ENCODE results near the gene RPL29. TPM values are rescaled to one million over a fixed set of nuclear protein-coding genes. Genes with fewer than 3 reads are reported as not detected.
"Not testable (repeated sequence)": the region's sequence is repeated elsewhere in the genome, so short reads cannot be mapped to it uniquely, and the experiment has no call there.

The RPL29 gene
- polyA plus RNA-seq, 1 donor = 3,323 TPM

GRCh38 chr3:52006017-52006819 lies 10.5 kb upstream of the RPL29 start:
- DNase-seq (ENCODE audit: low read depth) = no peak

- no peak for DNase-seq (ENCODE audit: low read depth)
Observed at GRCh38 chr3:52005571-52005986, 9.9 kb upstream of the RPL29 start.

DNA sequence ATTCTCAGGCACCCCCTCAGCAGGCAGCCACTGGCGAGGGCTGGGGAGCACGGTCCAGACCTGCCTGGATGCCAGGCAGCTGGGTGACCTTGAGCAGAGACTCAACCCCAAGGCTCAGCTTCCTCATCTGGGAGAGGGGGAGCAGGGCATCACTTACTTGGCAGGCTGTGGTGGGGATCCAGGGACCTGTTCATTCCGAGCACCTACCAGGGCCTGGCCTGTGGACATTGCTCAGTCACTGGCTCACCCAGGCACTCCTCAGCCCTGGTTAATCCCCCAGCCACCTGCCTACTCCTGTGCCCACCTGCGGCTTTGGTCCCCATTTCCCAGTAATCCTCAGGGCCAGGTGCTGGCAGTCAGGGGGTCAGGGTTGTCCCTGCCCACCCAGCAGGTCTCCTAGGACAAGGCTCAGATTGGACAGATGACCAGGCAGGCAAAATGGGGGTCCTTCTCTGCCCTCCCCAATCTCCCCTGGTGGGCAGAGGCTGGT lies 9.3 kb upstream of the RPL29 start:
- no peak for DNase-seq (ENCODE audit: low read depth)

DNA sequence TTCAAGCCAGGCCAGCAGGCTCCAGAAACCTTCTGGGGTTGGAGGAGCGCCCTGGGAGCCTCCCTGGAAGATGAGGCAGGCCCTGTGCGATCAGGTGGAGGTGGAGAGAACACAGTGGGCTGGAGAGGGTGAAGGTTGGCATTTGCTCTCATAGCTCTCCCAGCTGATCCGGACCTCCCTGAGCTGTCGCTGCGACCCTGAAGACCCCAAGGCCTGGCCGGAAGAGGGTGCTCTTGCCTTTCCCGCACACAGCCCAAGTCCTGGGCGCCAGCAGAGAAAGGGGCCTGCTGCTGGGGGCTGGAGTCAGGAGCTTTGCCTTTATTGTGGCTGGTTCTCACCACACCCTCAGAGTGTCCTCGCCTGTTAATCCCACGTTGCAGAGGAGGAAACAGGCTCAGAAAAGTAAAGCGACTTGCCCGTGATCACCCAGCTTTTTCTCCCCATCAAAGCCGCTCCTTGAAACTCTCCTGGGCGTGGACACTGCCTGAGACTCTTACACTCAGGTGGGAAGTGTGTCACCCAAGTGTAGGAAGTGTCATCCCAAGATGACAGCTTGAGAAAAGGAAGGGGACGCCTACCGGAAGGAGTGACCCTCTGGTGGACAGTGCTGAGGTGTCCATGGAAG lies 8.6 kb upstream of the RPL29 start:
- DNase-seq (ENCODE audit: low read depth) = no peak

- DNase-seq (ENCODE audit: low read depth) = no peak
Observed at GRCh38 chr3:52002748-52003147, 7.1 kb upstream of the RPL29 start.

DNA sequence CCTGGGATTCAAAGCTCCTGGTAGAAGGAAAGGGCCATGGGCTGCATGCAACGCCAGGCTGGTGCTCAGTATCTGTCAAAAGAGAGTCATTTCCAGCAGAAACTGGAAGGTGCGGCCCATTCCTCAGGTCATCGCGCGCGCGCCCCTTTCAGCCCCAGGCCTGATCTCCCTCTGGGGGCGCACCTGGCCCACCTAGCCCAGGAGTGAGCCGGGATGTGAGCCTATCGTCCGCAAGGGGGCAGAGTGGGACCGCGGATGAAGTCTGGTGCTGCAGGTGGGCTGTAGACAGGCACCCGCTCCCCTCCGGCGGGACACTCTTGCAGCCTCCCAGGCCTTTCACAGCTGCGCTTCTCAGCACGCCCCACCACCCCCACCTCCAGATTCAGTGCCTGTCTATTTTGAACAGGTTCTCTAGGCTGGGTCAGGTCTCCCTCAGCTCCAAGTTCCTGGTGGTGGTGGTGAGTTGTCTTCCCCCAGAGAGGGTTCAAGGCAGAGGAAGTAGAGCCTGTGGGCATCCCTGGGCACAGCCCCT lies 5.8 kb upstream of the RPL29 start:
- DNase-seq (ENCODE audit: low read depth) = no peak

- DNase-seq (ENCODE audit: low read depth) = no peak
Observed at GRCh38 chr3:51999846-52000245, 4.2 kb upstream of the RPL29 start.

DNA sequence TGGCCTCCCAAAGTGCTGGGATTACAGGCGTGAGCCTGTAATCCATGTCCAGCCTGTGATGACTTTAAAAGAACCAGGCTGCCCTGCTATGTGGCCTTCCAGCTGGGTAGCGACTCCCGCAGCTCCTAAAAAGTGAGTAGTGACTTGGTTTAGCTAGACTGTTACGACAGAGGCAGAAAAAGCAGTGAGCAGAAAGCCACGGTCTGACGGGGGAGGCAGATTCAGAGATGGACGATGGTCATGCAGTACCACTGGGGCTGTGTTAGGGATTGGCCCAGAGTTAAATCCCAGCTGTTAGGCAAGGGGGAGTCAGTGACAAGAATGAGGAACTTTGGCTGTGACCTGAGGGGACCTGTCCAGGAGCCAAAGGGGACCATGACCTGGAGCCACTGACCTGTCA lies 3.1 kb upstream of the RPL29 start:
- no peak for DNase-seq (ENCODE audit: low read depth)

- DNase-seq (ENCODE audit: low read depth) = no peak
Observed at GRCh38 chr3:51997935-51998596, 2.4 kb upstream of the RPL29 start.

DNA sequence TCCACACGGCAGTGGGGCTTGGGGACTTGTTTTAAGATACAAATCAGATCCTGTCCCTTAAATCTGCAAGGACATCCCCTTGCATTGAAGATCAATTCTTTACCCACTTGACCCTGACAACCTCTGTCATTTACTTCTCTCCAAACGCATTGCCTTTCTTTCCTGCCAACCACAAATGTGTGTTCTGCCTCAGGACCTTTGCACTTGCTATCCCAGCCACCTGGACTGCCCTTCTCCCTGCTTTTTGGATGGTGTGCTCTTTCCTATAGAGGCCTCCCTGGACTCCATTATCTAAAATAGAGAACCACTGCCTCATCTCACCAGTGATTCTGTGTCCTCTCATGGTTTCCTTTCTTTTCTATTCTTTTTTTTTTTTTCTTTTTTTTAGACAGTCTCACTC lies 1.5 kb upstream of the RPL29 start:
- no peak for DNase-seq (ENCODE audit: low read depth)

DNA sequence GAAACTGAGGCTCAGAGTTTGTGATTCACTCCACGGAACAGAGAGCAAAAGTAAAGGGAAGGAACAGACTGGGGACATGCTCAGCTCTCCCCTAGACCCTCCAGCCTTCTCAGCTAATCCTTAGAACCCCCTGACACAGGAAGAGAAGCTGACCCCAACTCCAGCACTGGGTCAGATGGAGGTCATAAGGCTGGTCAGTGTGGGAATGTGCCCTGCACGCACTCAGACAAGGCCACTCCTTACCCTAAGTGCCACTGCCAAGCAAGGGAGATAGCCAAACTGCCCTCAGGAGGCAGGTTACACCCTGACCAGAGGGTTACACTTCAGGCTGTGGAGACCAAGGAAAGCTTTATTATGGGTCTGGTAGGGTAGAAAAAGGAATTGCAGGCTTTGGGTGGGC lies 1.2 kb downstream of the RPL29 start:
- no peak for DNase-seq (ENCODE audit: low read depth)

- DNase-seq (ENCODE audit: low read depth) = not testable (repeated sequence)
Observed at GRCh38 chr3:51993657-51994056, 2.0 kb downstream of the RPL29 start.

DNA sequence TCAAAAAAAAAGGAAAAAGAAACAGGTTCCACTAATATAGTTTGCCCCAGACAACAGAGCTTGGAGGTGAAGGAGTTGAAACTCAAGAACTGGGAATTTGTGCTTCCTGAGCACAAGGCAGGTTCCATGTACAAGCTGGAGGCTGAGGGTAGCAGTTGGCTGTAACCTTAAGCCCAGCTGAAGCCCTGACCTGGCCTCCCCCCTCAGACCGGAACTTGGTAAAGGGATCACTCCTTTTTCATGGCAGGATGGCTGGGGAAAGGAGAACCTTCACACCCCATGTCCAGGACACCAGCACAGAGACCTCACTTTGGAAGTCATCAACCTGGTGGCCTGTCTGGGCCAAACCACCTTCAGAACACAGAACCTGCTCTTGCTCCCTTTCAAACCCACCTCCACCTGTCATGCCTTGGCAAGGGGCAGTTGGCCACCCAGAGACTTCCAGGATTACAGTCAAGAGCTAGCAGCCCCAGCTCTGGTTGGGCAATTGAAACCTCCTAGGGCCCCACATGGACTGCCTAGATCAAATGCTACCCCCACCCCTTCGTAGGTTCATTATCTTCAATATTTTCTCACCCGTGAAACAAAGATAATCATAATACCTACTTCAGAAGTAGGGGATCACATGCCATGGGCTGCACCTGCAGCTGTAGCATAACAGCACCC lies 3.5 kb downstream of the RPL29 start:
- DNase-seq (ENCODE audit: low read depth) = no peak

DNA sequence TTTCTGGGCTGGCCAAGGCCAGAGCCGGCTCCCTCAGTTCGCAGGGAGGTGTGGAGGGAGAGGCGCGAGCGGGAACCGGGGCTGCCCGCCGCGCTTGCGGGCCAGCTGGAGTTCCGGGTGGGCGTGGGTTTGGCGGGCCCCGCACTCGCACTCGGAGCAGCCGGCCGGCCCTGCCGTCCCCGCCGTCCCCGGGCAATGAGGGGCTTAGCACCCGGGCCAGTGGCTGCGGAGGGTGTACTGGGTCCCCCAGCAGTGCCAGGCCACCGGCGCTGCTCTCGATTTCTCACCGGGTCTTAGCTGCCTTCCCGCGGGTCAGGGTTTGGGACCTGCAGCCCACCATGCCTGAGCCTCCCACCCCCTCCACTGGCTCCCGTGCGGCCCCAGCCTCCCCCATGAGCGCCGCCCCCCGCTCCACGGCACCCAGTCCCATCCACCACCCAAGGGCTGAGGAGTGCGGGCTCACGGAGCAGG lies 5.2 kb downstream of the RPL29 start:
- not testable (repeated sequence) for DNase-seq (ENCODE audit: low read depth)

DNA sequence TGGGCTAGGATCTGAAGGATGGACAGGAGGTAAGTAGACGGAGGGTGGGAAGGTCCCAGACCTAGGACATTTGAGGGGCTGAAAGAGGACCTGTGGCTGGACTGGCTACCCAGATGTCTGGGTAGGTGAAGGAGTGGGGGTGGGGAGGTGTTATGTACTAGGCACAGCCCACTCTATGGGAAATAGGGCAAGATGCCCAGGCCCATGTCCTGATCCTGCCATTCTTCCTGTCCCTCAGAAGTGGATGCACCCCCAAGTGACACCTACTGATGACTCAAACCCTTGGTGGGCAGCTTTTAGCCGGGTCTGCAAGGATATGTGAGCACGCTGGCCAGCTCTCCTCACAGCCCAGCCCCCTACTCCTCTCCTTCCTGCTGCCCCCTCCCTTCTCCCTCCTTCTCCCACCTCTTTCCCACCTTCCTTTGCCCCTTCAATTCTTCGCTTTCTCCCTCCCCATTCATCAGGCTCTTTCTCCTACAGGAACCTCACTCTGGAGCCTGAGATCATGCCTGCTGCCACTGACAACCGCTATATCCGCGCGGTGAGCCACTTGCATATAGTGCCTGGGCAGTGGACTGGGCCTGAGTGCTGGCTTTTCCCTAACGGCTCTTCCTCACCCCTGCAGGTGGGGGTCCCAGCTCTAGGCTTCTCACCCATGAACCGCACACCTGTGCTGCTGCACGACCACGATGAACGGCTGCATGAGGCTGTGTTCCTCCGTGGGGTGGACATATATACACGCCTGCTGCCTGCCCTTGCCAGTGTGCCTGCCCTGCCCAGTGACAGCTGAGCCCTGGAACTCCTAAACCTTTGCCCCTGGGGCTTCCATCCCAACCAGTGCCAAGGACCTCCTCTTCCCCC lies 7.2 kb downstream of the RPL29 start:
- no peak for DNase-seq (ENCODE audit: low read depth)

DNA sequence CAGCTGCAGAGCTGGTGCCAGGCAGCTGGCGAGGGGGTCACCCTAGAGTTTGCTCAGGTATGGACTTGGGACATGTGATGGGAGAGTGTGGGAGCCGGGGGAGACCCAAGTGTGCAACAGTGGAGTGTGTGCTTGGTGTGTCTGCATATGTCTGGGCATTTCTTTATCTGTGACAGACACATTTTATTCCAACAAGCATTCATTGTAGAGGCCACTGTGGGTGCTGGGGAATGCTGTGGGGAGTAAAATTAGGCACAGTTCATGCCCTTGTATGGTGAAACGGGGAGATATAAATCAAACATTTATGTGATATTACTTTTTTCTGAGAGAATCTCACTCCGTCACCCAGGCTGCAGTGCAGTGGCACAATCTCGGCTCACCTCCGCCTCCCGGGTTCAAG lies 8.1 kb downstream of the RPL29 start:
- DNase-seq (ENCODE audit: low read depth) = no peak

DNA sequence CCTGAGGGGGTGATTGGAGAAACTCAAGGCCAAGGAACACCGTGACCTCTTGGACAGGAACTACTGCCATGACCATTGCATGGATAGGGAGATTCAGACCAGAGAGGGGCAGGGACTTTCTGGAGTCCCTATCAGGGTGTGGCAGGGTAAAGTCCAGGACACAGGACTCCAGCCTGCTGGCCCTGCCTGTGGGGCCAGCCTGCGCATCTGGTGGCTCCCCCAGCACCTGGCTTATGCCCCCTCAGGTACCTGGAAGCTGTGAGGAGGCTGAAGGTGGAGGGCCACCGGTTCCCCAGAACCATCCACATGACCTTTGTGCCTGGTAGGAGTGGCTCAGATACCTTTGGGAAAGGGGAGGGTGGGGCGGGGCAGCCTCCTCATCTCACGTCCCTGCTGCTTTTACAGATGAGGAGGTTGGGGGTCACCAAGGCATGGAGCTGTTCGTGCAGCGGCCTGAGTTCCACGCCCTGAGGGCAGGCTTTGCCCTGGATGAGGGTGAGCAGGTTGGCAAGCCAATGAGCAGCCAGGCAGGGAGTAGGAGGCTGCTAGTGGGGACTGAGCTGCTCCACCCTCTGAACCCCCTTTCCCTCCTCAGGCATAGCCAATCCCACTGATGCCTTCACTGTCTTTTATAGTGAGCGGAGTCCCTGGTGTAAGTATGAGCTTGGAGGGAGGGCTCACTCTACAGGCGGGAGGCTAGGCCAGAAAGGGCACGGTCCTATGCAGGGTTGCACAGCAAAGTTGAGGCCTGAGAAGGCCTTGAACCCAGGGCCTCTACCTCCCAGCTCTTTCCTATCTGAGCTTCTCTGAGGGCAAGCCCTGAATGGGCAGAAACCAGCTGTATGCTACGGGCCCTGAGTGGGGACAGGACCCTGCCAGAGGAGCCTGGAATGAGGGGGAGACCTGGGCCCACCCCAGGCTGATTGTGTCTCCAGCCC lies 9.4 kb downstream of the RPL29 start:
- DNase-seq (ENCODE audit: low read depth) = no peak

DNA sequence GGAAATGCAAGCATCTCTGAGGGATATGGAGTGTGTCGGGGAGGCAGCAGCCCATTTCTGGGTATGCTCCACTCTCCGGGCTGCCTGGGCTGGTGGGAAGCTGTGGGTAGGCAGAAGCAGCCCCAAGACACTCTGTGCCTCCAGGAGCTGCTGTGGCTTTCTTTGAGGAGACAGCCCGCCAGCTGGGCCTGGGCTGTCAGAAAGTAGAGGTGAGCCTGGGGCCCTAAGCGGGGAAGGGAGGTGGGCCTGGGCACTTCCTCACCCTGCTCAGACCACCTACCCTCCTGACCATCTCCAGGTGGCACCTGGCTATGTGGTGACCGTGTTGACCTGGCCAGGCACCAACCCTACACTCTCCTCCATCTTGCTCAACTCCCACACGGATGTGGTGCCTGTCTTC lies 10.6 kb downstream of the RPL29 start:
- DNase-seq (ENCODE audit: low read depth) = no peak

DNA sequence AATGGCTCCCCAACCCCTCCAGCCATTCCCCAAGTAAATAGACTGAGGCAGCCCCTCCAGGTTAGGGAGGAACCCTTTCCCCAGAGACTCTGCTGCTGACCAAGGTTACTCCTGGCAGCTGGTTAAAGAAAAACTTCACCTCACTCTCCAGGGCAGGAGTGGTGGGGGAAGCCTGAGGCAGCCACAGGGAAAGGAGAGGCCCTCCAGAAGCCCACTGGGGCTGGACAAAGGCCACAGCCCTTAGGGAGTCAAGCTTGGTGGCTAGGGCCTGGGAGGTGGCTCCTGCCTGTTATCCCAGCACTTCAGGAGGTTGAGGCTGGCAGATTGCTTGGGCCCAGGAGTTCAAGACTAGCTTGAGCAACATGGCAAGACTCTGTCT lies 11.4 kb downstream of the RPL29 start:
- no peak for DNase-seq (ENCODE audit: low read depth)

Data from forelimb muscle (tissue), 1 donor.